HG03342 (cell line): ENCODE measurements around the gene WRAP73.

Source experiments
- ATAC-seq: cut with Tn5 transposase; IDR thresholded peaks from one replicate; pipeline ENCODE4 v1.9.1; 2021; ENCODE audit warnings: mild to moderate bottlenecking, moderate library complexity; ENCODE audit not compliant: unreplicated experiment

The WRAP73 gene

GRCh38 chr1:3650248-3651025 is 534 bp upstream of the WRAP73 start:
- ATAC-seq: no peak

- ATAC-seq: no peak
These were observed 3.3 kb downstream of the WRAP73 start for GRCh38 chr1:3646596-3646995.

- ATAC-seq: no peak
These were observed 4.1 kb downstream of the WRAP73 start for GRCh38 chr1:3645666-3646355.

GRCh38 chr1:3645247-3645646 is 4.7 kb downstream of the WRAP73 start:
- no peak for ATAC-seq

- no peak for ATAC-seq
These were observed 5.6 kb downstream of the WRAP73 start for GRCh38 chr1:3644273-3644672.

- no peak for ATAC-seq
These were observed 6.8 kb downstream of the WRAP73 start for GRCh38 chr1:3642919-3643675.

GRCh38 chr1:3641816-3642215 is 8.1 kb downstream of the WRAP73 start:
- no peak for ATAC-seq

GRCh38 chr1:3641046-3641760 is 8.7 kb downstream of the WRAP73 start:
- ATAC-seq: no peak

- no peak for ATAC-seq
These were observed 9.6 kb downstream of the WRAP73 start for GRCh38 chr1:3640121-3640837.

GRCh38 chr1:3639397-3639911 is 10.4 kb downstream of the WRAP73 start:
- ATAC-seq: no peak

GRCh38 chr1:3638676-3639075 is 11.2 kb downstream of the WRAP73 start:
- ATAC-seq: no peak

GRCh38 chr1:3638027-3638426 is 11.9 kb downstream of the WRAP73 start:
- no peak for ATAC-seq

GRCh38 chr1:3636531-3636930 is 13.4 kb downstream of the WRAP73 start:
- no peak for ATAC-seq

GRCh38 chr1:3636080-3636479 is 13.8 kb downstream of the WRAP73 start:
- ATAC-seq: no peak

GRCh38 chr1:3634059-3634800 is 15.7 kb downstream of the WRAP73 start:
- no peak for ATAC-seq

- no peak for ATAC-seq
These were observed 16.4 kb downstream of the WRAP73 start for GRCh38 chr1:3633344-3634058.

- ATAC-seq: no peak
These were observed 17.1 kb downstream of the WRAP73 start for GRCh38 chr1:3632716-3633343.

- no peak for ATAC-seq
These were observed 17.6 kb downstream of the WRAP73 start for GRCh38 chr1:3632298-3632697.
